ENCODE measurements around the gene SLC9C2. TPM values are rescaled to one million over a fixed set of nuclear protein-coding genes. Genes with fewer than 3 reads are reported as not detected.

Gene SLC9C2
- total RNA-seq, 3 donors from 2014 or later = not detected

DNA sequence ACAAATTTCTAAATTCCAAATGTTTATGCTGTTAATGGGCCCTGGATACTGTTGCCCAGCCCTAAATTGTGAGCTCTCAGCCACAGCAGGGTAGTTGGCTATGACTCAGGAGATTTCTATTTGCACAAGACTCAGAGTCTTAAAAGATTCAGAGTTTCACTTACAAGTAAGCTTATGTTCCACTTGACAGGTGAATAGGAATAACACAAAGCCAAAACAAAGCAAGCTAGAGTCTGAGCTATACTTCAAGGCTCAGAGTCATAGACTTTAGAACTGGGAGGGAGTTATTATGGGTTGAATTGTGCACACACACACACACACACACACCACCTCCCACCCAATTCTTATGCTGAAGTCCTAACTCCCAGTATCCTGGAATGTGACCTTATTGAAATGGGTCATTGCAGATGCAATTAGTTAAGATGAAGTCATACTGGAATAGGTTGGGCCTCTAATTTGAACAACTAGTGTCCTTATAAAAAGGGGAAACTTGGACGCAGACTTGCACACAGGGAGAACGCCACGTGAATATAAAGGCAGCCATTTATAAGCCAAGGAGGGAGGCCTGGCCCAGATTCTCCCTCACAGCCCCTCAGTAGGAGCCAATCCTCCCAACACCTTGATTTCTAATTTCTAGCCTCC, 95.5 kb downstream of the SLC9C2 start:
- Histone ChIP-seq H3K4me3 (no peak overlapping the region), H3K27ac (no peak overlapping the region)
- intact Hi-C loops (cut with DNase I; ENCODE audit: low total_unique reads) = loop anchor here (5.0 kb wide), 1 partner anchor 290 kb away; no protein-coding TSS in a partner anchor

GRCh38 chr1:173506437-173506836, 96.4 kb downstream of the SLC9C2 start:
- H3K36me3 ChIP-seq = no peaks in the 10 kb centered on the region
- H3K27me3 ChIP-seq = no peaks in the 10 kb centered on the region
- TF ChIP-seq POLR2A (IDR thresholded peaks at IDR 0.05) (no peak), POLR2AphosphoS5 (IDR thresholded peaks at IDR 0.05) (no peak)
- TF ChIP-seq, protein P1, sequence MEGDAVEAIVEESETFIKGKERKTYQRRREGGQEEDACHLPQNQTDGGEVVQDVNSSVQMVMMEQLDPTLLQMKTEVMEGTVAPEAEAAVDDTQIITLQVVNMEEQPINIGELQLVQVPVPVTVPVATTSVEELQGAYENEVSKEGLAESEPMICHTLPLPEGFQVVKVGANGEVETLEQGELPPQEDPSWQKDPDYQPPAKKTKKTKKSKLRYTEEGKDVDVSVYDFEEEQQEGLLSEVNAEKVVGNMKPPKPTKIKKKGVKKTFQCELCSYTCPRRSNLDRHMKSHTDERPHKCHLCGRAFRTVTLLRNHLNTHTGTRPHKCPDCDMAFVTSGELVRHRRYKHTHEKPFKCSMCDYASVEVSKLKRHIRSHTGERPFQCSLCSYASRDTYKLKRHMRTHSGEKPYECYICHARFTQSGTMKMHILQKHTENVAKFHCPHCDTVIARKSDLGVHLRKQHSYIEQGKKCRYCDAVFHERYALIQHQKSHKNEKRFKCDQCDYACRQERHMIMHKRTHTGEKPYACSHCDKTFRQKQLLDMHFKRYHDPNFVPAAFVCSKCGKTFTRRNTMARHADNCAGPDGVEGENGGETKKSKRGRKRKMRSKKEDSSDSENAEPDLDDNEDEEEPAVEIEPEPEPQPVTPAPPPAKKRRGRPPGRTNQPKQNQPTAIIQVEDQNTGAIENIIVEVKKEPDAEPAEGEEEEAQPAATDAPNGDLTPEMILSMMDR (IDR thresholded peaks at IDR 0.05) = no peak
- H3K27ac ChIP-seq = no peak overlapping the region
- H3K4me3 ChIP-seq = no peak overlapping the region
- H3K4me1 ChIP-seq = no peaks in the 10 kb centered on the region
- intact Hi-C loops (cut with DNase I; ENCODE audit: low total_unique reads) = loop anchor here (5.0 kb wide), 1 partner anchor 289 kb away; no protein-coding TSS in a partner anchor
- no peaks in the 10 kb centered on the region for H3K9me3 ChIP-seq
- DNase-seq (ENCODE audit: low spot score in 2 of 2) = no peak

More for the DNA sequence above, 95.5 kb downstream of the SLC9C2 start:
- Histone ChIP-seq H3K36me3 (no peaks in the 10 kb centered on the region), H3K4me1 (no peaks in the 10 kb centered on the region), H3K27me3 (no peaks in the 10 kb centered on the region), H3K9me3 (no peaks in the 10 kb centered on the region)
- no peak for DNase-seq (ENCODE audit: low spot score in 2 of 2)
- TF ChIP-seq, protein P1 (IDR thresholded peaks at IDR 0.05) = no peak

GRCh38 chr1:173505391-173505790, 97.5 kb downstream of the SLC9C2 start:
- TF ChIP-seq, protein P1 (IDR thresholded peaks at IDR 0.05) = no peak
- Histone ChIP-seq H3K27ac (no peak overlapping the region), H3K27me3 (no peaks in the 10 kb centered on the region), H3K4me3 (no peak overlapping the region), H3K36me3 (no peaks in the 10 kb centered on the region), H3K4me1 (no peaks in the 10 kb centered on the region), H3K9me3 (no peaks in the 10 kb centered on the region)
- no peak for DNase-seq (ENCODE audit: low spot score in 2 of 2)
- intact Hi-C loops (cut with DNase I; ENCODE audit: low total_unique reads) = loop anchor here (5.0 kb wide), 1 partner anchor 288 kb away; no protein-coding TSS in a partner anchor

GRCh38 chr1:173504268-173504667, 98.6 kb downstream of the SLC9C2 start:
- no peaks in the 10 kb centered on the region for H3K4me1 ChIP-seq
- H3K27ac ChIP-seq = no peak overlapping the region
- no peaks in the 10 kb centered on the region for H3K9me3 ChIP-seq
- DNase-seq (ENCODE audit: low spot score in 2 of 2) = no peak
- H3K36me3 ChIP-seq = no peaks in the 10 kb centered on the region
- H3K27me3 ChIP-seq = no peaks in the 10 kb centered on the region
- H3K4me3 ChIP-seq = no peak overlapping the region
- TF ChIP-seq, protein P1 (IDR thresholded peaks at IDR 0.05) = no peak
- TF ChIP-seq POLR2AphosphoS5 (IDR thresholded peaks at IDR 0.05) (no peak), POLR2A (IDR thresholded peaks at IDR 0.05) (no peak)
- intact Hi-C loops (cut with DNase I; ENCODE audit: low total_unique reads) = no loop called here

DNA sequence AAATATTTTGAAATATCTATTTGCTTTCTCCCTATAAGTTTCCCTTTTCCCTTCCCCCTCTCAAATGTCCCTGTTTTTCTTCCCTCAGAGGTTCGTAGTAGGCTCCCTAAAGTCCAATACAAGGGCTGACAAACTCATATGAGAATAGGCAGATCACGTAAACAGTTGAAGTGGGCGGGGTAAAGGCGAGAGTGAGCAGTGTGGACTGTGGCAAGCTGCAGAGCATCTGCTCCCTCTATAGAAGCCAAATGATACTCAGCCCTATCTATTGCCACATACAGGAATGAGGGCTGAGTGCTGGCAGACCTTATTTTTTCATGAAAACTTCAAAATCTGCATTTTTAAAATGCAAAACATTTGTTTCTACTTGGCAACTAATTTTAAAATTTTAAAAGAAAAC, 99.5 kb downstream of the SLC9C2 start:
- Histone ChIP-seq H3K9me3 (no peaks in the 10 kb centered on the region), H3K4me3 (no peak overlapping the region), H3K27ac (no peak overlapping the region), H3K27me3 (no peaks in the 10 kb centered on the region), H3K4me1 (no peaks in the 10 kb centered on the region), H3K36me3 (no peaks in the 10 kb centered on the region)
- TF ChIP-seq, protein P1 (IDR thresholded peaks at IDR 0.05) = no peak
- TF ChIP-seq POLR2AphosphoS5 (IDR thresholded peaks at IDR 0.05) (no peak), POLR2A (IDR thresholded peaks at IDR 0.05) (no peak)
- intact Hi-C loops (cut with DNase I; ENCODE audit: low total_unique reads) = no loop called here
- DNase-seq (ENCODE audit: low spot score in 2 of 2) = no peak
